ENCODE measurements around the gene SPATA2. TPM values are rescaled to one million over a fixed set of nuclear protein-coding genes. Genes with fewer than 3 reads are reported as not detected.

Gene SPATA2
- total and polyA plus RNA-seq, 2 of the 13 experiments (the other 11 are each of a cell fraction or from before 2014, with no cell fraction given): 3.2 to 8.7 TPM

DNA sequence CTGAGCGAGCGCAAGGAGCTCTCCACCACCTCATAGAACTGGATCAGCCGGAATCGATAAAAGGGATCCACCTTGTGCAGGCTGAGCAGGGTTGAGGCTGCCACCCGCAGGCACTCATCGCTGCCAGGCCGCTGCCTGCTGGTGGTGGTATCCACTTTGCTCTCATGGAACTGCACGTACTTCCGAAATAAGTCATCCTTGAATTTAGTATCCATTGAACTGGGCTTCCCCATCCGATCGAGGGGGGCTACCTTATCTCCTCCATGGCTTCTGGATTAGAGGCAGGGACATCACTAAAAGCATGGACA lies 7.1 kb downstream of the SPATA2 start:
- Histone ChIP-seq H3K4me2 (ENCODE audit: low read depth, low read length) (no peak overlapping the region), H3K9ac (ENCODE audit: insufficient read depth, low read depth, low read length) (no peak overlapping the region), H3K27me3 (ENCODE audit: control insufficient read depth in 1 of 2, insufficient read depth in 2 of 2, low read length in 2 of 2) (no peaks in the 10 kb centered on the region), H3K4me3 (replicated peaks in 1 of 3; ENCODE audit: insufficient read depth in 1 of 3, low read depth in 2 of 3, low read length in 3 of 3) (no peak overlapping the region), H2AFZ (ENCODE audit: low read length) (no peak overlapping the region), H3K79me2 (ENCODE audit: insufficient read depth, low read length) (peaks cover 40% of the 10 kb centered on the region), H4K20me1 (ENCODE audit: insufficient read depth, low read length) (no peaks in the 10 kb centered on the region), H3K36me3 (replicated peaks in 1 of 2; ENCODE audit: control insufficient read depth in 1 of 2, insufficient read depth in 2 of 2, low read length in 2 of 2) (peaks cover 40 to 60% of the 10 kb centered on the region in 2 experiments), H3K9me3 (ENCODE audit: low read length) (no peaks in the 10 kb centered on the region), H3K4me1 (ENCODE audit: insufficient read depth, low read length) (peaks cover 52% of the 10 kb centered on the region), H3K27ac (ENCODE audit: extremely low read length, insufficient read depth, low read length) (no peak overlapping the region)
- ATAC-seq (no peak), DNase-seq (ENCODE audit: low spot score) (no peak), FAIRE-seq (no peak)
- whole genome bisulfite sequencing (ENCODE audit: low lambda C conversion rate): 95% methylated on average over 11 of the region's 11 CpGs
- TF ChIP-seq ZNF576 (CRISPR knock-in tag; IDR thresholded peaks at IDR 0.05) (no peak), GZF1 (CRISPR knock-in tag; IDR thresholded peaks at IDR 0.05) (no peak), PHF8 (CRISPR knock-in tag; IDR thresholded peaks at IDR 0.05) (no peak), ZNF556 (CRISPR knock-in tag; IDR thresholded peaks at IDR 0.05; ENCODE audit: borderline replicate concordance) (no peak), ZBTB33 (CRISPR knock-in tag; IDR thresholded peaks at IDR 0.05) (peak; percentile 62; the same call in 1 of the 2 replicates)
- POLR2A ChIA-PET: interaction anchor here (5.0 kb wide), 1 partner anchor 8 kb away, joined by 36 read pairs; the partner anchor contains the start of gene SPATA2
- no TSS peak for BruUV-seq (replicated peaks)
- CTCF ChIA-PET (ENCODE audit: low intra/inter-chr PET ratio, low total read pairs): no interaction called here
- intact Hi-C loops (cut with micrococcal nuclease; ENCODE audit: unreplicated experiment) (no loop called here), in situ Hi-C loops (cut with HindIII; ENCODE audit: extremely low pct_ligation_motif_present, low pct_unique_long_range_greater_than_20kb) (no loop called here)

Data from HepG2 (cell line).